ENCODE measurements around the gene BEST1. TPM values are rescaled to one million over a fixed set of nuclear protein-coding genes. Genes with fewer than 3 reads are reported as not detected.

BEST1 gene
- total RNA-seq, 2 experiments from 2014 or later, result 1.9 to 3.1 TPM

GRCh38 chr11:61908730-61909316, 41.3 kb upstream of the BEST1 start:
- ChIA-PET POLR2A (no interaction called here), CTCF (ENCODE audit: unreplicated experiment) (interaction anchor here (1.1 kb wide), 1 partner anchor 10 kb away, joined by 3 read pairs; no protein-coding TSS in a partner anchor)
- H3K4me1 ChIP-seq (ENCODE audit: insufficient read depth, low read length, poor library complexity, severe bottlenecking), result no peaks in the 10 kb centered on the region
- H3K79me2 ChIP-seq (ENCODE audit: insufficient read depth, low read depth, low read length), result no peaks in the 10 kb centered on the region
- H3K4me3 ChIP-seq (ENCODE audit: low read depth, low read length, poor library complexity, severe bottlenecking), result no peak overlapping the region
- no peaks in the 10 kb centered on the region for H3K9me3 ChIP-seq (ENCODE audit: low read length)
- no peaks in the 10 kb centered on the region for H3K36me3 ChIP-seq (ENCODE audit: insufficient read depth, low read length)
- BruUV-seq (replicated peaks), result no TSS peak
- H3K27ac ChIP-seq (ENCODE audit: low read depth, low read length, poor library complexity, severe bottlenecking), result no peak overlapping the region
- intact Hi-C loops (cut with micrococcal nuclease; ENCODE audit: unreplicated experiment), result no loop called here
- TF ChIP-seq CTCF (conservative IDR thresholded peaks at IDR 0.05; ENCODE audit: low read length) (no peak), EZH2phosphoT487 (IDR thresholded peaks at IDR 0.05; ENCODE audit: borderline replicate concordance, low read depth, low read length) (no peak)
- H2AFZ ChIP-seq (ENCODE audit: low read length), result no peak overlapping the region
- no peak for DNase-seq (ENCODE audit: low spot score)
- H4K20me1 ChIP-seq (ENCODE audit: insufficient read depth, low read length), result no peaks in the 10 kb centered on the region
- no peaks in the 10 kb centered on the region for H3K9me2 ChIP-seq (ENCODE audit: insufficient read depth, low read length)
- no peak overlapping the region for H3K4me2 ChIP-seq (ENCODE audit: low read length)

GRCh38 chr11:61910187-61911127, 39.7 kb upstream of the BEST1 start:
- no TSS peak for BruUV-seq (replicated peaks)
- ChIA-PET CTCF (ENCODE audit: unreplicated experiment) (no interaction called here), POLR2A (no interaction called here)
- Histone ChIP-seq H3K4me2 (ENCODE audit: low read length) (no peak overlapping the region), H3K9me2 (ENCODE audit: insufficient read depth, low read length) (no peaks in the 10 kb centered on the region), H3K27ac (ENCODE audit: low read depth, low read length, poor library complexity, severe bottlenecking) (no peak overlapping the region), H3K79me2 (ENCODE audit: insufficient read depth, low read depth, low read length) (no peaks in the 10 kb centered on the region), H2AFZ (ENCODE audit: low read length) (no peak overlapping the region), H3K9me3 (ENCODE audit: low read length) (no peaks in the 10 kb centered on the region), H4K20me1 (ENCODE audit: insufficient read depth, low read length) (no peaks in the 10 kb centered on the region), H3K4me3 (ENCODE audit: low read depth, low read length, poor library complexity, severe bottlenecking) (no peak overlapping the region), H3K36me3 (ENCODE audit: insufficient read depth, low read length) (no peaks in the 10 kb centered on the region), H3K4me1 (ENCODE audit: insufficient read depth, low read length, poor library complexity, severe bottlenecking) (no peaks in the 10 kb centered on the region)
- intact Hi-C loops (cut with micrococcal nuclease; ENCODE audit: unreplicated experiment), result no loop called here
- DNase-seq (ENCODE audit: low spot score), result no peak
- TF ChIP-seq CTCF (conservative IDR thresholded peaks at IDR 0.05; ENCODE audit: low read length) (no peak), EZH2phosphoT487 (IDR thresholded peaks at IDR 0.05; ENCODE audit: borderline replicate concordance, low read depth, low read length) (no peak)

Measured in OCI-LY7 (cell line).